ENCODE results near the gene FHIT.
"Not testable (repeated sequence)": the region's sequence is repeated elsewhere in the genome, so short reads cannot be mapped to it uniquely, and the experiment has no call there.

Gene FHIT

GRCh38 chr3:59970796-59971195, 1280.5 kb downstream of the FHIT start:
- no peak for DNase-seq

DNA sequence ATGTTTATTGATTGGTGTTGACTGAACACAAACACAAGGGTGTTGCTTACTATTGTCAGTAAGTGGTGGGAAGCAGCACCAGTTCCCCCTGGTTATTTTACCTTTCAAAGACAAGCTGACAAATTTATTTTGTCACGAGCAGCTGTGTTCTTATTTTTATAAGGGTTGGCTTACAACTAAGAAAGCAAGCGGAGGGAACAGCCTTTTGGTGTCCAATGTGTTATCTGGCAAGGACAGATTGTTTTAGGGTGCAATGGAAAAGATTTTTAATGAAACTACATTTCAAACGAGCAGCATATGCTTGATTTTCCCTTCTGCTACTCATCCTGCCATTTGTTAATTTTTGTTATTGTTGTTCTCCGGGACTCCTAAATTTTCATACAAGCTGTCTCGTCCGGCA, 1280.9 kb downstream of the FHIT start:
- no peak for DNase-seq

GRCh38 chr3:59968513-59969045, 1282.7 kb downstream of the FHIT start:
- no peak for DNase-seq

DNA sequence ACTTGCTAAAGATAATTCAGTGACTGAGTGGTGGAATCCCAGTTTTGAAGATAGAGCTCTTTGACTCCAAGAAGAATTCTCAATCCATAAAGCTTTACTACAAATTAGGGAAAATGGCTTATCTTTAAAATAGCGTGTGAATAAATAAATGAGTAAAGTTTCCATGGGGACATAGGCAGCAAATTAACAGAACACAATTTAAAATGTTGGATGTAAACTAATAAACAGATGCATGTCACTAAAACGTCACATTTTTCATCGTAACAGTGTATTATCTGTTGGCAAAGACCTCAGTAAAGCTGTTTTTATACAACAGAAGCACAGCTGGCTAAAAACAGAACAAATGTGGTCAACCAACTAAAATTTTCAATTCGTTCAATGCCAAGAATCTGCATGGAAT, 1287.6 kb downstream of the FHIT start:
- no peak for DNase-seq

GRCh38 chr3:59957150-59957549, 1294.1 kb downstream of the FHIT start:
- no peak for DNase-seq

DNA sequence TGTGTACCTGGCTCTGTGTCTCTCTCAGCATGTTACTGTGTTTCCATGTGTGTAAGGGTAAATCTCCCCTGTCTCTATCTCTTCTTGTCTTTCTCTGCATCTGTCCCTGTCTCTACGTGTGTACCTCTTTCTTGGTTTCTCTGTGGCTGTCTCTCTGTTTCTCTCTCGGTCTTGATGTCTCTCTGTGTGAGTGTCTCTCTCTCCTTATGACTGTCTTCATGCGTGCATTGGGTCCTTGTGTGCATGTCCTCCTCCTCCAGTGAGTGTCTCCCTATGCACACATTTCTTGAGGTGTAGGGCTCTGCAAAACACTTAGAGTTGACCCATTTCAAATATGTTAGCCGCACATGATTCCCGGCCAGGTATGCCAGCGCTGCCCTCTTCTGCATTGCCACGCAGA, 1298.1 kb downstream of the FHIT start:
- no peak for DNase-seq

DNA sequence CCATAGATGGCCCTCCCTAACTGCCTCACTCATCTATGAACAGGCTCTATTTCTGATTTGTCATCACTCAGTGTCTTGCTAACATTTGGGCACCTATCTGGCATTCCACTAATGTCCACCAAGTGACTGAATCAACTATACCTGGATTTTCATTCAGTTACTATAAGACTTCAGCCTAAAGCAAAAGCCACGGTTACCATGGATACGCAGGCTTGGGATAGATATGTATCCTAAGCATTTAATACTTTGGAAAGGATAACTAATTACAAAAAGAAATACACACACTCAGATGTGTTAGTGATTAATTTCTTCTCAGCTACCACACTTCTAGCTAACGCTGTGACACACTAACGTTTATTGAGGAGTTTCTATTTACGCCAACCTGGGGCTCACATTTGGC, 1301.9 kb downstream of the FHIT start:
- DNase-seq, result no peak

DNA sequence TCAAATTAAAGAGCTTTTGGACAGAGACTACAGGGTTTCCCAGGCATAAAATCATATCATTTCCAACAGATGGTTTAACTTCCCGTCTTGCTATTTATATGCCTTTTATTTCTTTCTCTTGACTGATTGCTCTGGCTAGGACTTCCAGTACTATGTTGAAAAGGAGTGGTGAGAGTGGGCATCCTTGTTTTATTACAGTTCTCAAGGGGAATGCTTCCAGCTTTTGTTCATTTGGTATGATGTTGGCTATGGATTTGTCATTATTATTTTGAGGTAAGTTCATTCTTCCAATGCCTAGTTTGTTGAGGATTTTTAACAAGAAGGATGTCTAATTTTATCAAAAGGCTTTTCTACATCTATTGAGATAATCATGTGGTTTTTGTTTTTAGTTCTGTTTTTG, 1304.9 kb downstream of the FHIT start:
- no peak for DNase-seq

DNA sequence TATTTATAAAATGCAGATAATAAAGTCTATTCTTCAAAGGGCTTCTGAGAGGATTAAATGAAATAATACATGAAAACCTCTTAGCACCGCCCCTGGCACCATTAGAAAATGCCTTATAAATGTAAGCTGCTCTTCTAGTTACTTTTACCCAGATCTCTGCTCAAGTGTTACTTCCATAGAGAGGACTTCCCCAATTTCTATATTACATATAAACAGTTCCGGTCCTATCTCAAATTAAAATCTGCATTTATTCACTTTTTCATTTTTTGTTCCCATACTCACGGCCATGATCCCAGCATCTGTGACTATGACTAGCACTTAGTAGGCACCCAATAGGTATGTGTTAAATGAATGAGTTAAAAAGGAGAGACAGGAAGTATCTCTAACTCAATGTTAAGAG, 1310.5 kb downstream of the FHIT start:
- no peak for DNase-seq

DNA sequence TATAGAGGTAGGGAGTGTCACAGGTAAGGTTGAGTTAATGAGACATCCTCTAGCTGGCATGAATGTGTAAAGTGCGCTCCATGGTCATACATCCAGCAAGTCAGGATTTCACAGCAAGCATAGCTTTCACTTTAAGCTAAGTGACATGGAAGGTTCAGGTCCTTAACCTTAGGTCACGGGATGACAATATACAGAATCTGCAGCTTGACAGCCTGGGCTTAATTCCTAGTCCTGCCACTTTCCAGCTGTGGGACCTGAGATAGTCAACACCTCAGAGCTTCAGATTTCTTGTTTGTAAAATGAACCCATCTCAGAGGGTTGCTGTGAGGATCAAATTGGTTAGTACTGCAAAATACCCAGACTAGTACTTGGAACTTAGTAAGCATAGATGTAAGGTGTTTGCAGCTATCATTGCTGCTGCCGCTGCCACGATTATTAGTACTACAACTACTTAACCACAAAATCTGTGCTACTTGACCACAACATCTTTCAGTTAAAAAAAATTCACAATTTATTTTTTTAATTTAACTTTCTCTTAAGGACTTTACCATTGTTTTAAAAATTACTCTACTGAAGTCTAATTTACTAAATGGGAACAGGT, 1311.3 kb downstream of the FHIT start:
- no peak for DNase-seq

DNA sequence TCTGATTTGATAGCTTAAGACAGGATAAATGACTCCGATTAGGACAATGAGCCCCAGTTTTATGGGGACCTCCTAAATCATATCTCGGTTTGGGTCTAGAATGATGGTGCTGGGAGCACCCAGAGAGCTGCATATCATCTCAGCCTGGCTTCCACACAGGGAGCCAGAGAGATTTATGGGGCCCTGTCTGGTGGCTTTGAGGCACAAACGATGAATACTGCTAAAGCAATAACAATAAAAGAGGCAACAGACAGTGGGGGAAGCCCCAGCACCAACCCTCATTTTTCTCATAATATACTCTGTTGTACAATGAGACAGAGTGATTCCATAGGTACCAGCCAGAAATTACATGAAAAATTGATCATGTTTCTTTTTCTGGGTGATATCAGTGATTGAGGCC, 1312.4 kb downstream of the FHIT start:
- no peak for DNase-seq

DNA sequence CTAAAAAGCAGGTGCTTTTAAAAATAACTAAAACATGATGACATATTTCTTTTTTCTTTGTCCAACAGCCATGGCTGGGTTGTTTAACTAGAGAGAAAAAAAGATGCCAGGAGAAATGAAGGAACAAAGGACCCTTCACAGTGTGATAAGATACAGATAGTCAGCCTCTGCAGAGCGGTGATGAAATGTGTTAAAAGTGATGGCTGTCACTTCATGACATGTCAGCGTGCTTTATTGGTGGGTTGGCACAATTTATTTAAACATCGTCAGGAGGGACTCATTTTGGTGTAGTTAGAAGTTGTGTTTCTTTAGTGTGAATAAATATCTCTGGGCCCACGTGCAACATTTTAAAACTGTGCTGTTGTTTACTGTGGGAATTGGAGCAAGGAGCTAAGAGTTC, 1314.1 kb downstream of the FHIT start:
- no peak for DNase-seq

DNA sequence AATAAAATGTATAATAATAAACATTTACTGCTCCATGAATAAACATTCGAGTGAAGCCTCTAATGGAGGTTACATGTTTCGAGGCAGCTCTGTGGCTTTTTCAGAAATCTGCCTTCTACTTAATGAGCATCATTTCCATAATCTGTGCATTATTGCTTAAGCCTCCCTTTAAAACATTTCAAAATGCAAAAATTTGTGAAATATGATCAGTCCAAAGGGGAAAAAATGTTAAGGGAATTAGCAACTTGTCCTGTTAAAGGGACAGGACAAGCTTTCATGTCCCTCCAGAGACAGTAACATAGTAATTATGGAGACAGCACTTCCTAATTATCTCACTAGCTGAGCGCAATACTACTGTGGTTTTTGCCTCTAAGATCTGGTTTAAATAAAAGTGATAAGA, 1314.8 kb downstream of the FHIT start:
- DNase-seq, result no peak

GRCh38 chr3:59935025-59935424, 1316.2 kb downstream of the FHIT start:
- DNase-seq, result no peak

- DNase-seq, result not testable (repeated sequence)
Observed at GRCh38 chr3:59934560-59934959, 1316.7 kb downstream of the FHIT start.

DNA sequence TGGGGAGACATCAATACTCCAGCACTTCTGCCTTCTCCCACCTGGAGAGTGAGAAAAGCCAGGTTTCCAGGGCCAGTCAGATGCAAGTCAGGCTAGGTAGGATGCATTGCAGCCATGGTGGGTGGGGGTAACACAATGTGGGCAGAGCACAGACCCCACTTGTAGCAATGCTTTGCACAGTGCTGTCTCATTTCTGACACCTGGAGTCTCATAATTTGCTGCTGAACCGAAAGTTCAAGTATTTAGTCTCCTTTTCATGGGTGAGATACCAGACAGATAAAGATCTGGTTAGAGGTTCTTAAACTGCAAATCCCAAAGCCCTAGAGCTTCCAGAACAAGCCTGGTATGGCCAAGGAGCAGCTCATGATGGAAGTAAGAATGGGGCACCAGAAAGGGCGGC, 1321.1 kb downstream of the FHIT start:
- DNase-seq, result no peak

- no peak for DNase-seq
Observed at GRCh38 chr3:59927056-59927455, 1324.2 kb downstream of the FHIT start.

DNA sequence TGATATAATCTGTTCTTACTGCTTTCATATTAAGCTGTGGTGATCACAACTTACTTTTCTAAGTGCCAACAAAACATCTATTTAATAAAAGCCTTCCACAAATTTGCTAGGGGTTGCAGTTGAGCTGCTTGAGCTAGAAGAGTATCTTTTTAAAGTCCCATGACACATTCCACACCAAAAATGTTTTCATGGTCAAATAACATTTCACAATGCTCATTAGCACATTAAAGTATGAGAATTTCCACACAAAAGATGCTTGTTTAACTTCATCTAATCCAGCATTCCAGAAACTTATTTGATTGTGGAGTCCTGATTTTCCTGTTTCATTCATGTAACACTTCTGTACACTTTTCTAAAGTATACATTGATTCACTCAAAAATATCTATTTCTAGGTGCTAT, 1325.3 kb downstream of the FHIT start:
- DNase-seq, result no peak

DNA sequence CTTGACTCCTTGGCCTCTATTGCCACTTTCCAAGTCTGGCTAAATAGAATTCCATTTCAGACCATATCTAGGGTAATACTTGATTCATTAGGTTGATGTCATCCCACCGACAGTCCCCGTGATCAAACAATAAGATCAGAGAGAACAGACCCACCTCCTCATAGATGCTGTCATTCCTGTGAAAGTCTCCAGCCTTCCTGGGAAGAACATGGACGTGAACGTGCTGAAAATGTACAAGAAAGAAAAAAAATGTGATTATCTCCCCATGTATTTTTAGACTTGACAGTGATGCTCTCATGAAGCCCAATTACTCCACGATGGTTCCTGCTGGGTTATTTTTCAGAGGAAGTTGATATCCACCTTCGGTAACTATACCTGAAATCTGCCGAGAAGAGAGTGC, 1329.1 kb downstream of the FHIT start:
- no peak for DNase-seq

- DNase-seq, result no peak
Observed at GRCh38 chr3:59920822-59921221, 1330.4 kb downstream of the FHIT start.

DNA sequence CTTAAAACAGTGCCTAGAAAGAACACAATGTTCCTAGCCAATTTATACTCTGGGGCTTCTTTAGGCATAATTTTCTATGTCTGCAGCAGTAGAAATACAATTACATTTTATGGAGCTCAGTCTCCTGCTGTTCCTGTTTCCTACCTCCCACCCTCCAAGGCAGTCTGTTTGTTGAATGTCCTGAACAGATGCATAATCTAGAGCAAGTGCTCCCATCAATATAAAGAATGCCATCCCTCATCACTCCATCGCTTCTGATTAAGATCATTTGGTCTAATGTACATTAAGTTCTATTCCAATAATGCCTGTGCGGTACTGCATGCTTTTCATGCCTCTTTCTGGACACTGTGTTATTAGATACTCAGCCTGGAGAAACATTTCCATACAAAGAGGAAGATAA, 1331.7 kb downstream of the FHIT start:
- no peak for DNase-seq

DNA sequence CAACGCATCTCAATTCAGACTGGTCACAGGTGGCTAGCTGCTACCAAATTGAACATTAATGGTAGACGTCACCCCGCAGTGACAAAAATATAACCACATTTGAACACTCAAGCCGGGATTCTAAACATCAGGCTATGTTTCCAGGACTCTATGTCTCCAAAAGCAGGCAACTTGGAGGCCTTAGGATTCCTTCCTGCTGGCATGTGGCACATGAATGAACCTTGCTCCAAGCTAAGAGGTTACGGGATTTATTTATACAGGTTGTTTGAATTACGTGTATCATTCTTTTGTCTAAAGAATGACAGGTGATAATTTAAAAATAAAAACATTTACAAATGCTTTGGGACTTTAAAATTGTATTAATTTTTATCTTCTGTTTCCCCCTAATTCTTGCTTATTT, 1337.0 kb downstream of the FHIT start:
- DNase-seq, result no peak

GRCh38 chr3:59913645-59914044, 1337.6 kb downstream of the FHIT start:
- DNase-seq, result no peak

DNA sequence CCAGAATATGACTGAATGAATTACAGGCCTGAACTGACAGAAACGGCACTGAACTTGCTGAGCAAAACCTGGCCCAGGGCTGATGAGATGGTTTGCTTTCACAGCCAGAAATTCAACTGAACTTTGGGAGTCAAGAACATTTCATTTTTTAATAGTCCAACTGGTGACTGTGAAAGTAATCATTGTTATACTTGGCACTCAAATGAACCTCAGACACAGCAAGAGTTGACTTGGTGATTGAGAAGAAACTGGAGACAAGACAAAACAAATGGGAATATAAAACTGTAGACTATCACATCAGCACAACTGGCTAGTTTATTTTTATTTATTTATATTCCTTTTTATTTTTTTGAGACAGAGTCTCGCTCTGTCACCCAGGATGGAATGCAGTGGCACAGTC, 1342.6 kb downstream of the FHIT start:
- no peak for DNase-seq

GRCh38 chr3:59908280-59908679, 1343.0 kb downstream of the FHIT start:
- DNase-seq, result no peak

Data from fibroblast of skin of scalp (primary cell).